Hindlimb muscle (tissue), 1 donor: ENCODE measurements around the gene PRR23A. TPM values are rescaled to one million over a fixed set of nuclear protein-coding genes. Genes with fewer than 3 reads are reported as not detected.
"Not testable (repeated sequence)": the region's sequence is repeated elsewhere in the genome, so short reads cannot be mapped to it uniquely, and the experiment has no call there.

Experiments used
- DNase-seq: peaks from one replicate; pipeline ENCODE4 v3.0.0-alpha.2; 2013
- polyA plus RNA-seq: library from polyadenylated mRNA; unstranded; fragments of 120-200 nt; gene quantifications from one replicate; pipeline ENCODE4 v1.2.1, GENCODE V29; 2013; ENCODE audit not compliant: insufficient read length

PRR23A gene
- polyA plus RNA-seq, result not detected

DNA sequence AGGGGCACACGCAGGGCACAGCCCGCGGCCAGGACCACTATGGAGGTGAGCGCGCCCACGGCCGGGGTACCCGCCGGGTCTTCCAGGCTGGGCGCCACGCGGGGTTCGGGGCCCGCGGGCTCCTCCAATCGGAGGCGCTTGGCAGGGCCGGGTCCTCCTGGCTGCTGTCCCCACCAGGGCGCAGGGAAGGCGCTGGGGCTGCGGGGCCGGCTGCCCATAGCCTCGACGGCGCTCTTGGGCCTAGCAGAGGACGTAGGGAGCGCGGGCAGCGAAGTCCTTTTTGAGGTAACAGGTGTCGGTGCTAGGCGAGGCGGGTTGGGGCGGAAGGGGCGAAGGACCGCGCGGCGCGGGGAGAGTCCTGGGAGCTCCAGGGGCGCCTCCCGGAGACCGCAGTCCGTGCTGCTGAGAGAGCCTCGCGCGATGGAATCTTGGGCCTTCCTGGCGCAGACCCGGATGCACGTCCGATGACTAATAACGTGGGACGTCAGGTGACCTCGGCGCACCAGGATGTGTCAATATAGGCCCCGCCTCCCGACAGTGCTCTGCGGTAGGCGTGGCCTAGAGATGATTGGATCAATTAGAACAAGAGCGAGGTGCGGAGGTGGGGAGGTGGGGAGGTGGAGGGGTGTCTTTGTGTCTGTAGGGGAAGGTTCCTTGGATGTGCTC is at the start of gene PRR23A:
TSS of gene PRR23A (minus strand) at position 218 of the 666 bp plus-strand sequence. CDS start at position 218, 0 bp downstream.
- no peak for DNase-seq

DNA sequence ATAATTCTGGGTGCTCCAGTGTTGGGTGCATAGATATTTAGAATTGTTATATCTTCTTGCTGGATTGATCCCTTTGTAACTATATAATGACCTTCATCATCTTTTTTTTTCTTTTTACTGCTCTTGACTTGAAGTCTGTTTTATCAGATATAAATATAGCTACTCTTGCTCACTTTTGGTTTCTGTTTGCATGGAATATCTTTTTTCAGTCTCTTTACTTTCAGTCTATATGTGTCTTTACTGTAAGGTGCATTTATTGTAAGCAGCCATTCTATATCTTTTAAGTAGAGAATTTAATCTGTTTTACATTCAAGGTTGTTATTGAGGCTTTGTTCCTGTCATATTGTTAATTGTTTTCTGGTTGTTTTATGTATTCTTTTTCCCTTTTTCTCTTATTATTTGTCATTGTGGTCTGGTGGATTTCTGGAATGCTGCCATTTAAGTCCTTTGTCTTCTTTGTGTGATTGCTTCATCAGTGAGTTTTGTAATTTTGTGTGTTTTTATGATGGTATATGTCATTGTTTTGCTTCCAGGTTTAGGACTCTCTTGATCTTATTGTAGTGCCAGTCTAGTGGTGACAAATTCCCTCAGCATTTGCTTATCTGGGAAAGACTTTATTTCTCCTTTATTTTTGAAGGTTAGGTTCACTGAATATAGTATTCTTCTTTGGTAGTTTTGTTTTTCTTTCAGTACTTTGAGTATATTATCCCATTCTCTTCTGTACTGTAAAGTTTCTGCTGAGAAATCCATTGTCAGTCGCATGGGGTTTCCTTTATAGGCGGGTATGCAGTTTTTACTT is 46.9 kb upstream of the PRR23A start:
- no peak for DNase-seq

- DNase-seq, result no peak
Measured at GRCh38 chr3:139044366-139045210, 38.5 kb upstream of the PRR23A start, which contains the start of gene PRR23C. PRR23C (minus strand) TSS chr3:139044892; CDS start chr3:139044620, 272 bp downstream.

DNA sequence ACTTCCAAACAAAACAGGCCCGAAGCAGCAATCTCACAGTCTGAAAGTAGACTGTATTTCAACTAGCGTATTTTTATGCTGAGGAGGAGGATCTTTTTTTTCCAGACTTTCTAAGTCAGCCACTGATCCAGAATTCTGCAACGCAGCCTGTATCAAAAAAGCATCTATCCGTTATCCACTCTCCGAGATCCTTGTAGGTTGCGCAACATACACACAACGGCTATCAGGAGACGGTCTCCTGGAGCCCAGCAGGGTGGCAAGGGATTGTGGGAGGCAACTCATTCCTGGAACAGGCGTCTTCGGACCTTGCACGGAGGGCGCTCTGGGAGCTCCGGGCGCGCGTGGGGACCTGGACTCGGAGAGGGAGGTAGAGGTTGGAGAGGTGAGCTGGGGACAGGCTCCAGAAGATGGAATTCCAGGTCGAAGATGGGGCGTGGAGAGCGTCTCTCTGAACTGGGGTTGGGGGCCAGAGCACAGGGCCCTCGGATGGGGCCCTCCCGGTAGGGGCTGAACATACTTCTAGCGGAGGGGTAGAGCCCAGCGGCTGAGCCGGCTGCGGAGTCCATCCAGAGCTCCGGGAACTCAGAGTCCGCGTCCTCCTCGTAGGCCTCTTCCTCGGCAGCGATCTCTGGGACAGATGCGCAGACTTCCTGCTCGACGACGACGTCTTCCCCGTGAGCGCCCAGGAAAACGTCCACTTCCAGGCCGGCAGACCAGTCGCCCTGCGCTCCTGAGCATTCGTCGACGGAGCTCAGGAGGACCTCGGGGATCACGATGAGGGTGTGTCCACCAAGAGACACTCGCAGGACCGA is 37.7 kb upstream of the PRR23A start:
- DNase-seq, result no peak

- DNase-seq, result no peak
Measured at GRCh38 chr3:139037478-139037877, 31.4 kb upstream of the PRR23A start.

DNA sequence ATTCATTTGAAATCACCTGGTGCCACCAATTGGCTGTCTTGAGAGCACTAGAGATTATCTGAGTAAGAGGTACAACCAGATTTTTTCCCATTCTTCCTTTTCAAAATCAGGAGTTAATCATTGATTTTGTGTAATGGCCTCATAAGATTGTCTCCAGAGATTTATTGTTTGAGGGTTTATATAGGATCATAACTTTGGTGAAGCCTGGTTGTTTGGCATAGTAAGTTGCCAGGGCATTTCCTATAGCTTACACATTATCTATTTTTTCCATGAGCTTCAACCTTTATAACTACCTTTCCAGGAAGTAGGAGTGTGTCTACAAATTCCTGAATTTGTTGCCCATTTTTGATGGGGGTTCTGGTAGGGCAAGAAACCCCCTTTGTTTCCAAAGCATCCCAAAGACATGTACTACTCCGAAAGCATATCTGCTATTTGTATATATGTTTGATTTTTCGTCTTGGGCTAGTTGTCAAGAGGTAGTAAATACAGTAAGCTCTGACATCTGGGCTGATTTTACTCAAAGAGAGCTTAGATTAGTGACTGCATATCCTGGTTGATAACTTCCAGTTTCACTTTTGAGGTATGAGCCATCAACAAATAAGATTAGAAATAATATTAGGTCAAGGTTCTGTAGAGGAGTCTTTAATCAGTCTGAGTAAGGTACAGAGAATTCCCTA is 26.4 kb upstream of the PRR23A start:
- DNase-seq, result no peak

GRCh38 chr3:139030576-139030975 is 24.5 kb upstream of the PRR23A start:
- DNase-seq, result not testable (repeated sequence)

DNA sequence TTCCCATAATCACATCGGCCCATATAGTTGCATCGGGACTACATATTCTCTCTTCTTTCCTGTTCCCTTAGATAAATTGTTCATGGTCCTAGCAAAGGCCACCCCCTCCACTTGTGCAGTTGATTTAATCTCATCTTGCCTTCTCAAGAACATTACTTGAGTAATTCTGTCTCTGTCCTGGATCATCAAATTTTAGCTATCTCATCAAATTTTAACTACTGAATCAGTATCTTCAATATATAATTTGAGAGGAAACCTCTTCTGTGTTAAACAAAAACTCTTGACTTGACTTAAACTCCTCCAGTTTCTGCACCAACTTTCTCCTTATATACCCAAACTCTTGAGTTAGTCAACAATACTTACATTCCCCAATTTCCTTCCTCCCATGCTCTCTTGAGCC is 18.9 kb upstream of the PRR23A start:
- DNase-seq, result no peak

DNA sequence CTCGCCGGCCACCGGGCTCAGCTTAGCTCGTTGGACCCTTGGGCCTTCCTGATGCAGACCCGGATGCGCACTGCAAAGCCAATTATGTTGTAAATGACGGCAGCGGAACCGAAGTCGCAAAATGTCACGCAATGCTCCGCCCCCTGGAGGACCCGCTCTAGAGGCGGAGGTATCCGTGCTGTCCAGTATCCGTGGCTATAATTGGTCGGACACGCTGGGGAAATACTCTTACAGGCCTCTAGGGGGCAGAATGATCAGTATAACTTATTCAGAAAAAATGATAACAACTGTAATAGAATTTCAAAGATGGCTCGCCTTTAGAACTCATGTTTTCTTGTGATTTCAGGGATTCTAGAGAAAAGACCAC is 14.8 kb upstream of the PRR23A start, which contains the start of gene PRR23B:
TSS of gene PRR23B (minus strand) at position 59 of the 367 bp plus-strand sequence. CDS start 265 bp downstream, outside the sequence.
- DNase-seq, result no peak

DNA sequence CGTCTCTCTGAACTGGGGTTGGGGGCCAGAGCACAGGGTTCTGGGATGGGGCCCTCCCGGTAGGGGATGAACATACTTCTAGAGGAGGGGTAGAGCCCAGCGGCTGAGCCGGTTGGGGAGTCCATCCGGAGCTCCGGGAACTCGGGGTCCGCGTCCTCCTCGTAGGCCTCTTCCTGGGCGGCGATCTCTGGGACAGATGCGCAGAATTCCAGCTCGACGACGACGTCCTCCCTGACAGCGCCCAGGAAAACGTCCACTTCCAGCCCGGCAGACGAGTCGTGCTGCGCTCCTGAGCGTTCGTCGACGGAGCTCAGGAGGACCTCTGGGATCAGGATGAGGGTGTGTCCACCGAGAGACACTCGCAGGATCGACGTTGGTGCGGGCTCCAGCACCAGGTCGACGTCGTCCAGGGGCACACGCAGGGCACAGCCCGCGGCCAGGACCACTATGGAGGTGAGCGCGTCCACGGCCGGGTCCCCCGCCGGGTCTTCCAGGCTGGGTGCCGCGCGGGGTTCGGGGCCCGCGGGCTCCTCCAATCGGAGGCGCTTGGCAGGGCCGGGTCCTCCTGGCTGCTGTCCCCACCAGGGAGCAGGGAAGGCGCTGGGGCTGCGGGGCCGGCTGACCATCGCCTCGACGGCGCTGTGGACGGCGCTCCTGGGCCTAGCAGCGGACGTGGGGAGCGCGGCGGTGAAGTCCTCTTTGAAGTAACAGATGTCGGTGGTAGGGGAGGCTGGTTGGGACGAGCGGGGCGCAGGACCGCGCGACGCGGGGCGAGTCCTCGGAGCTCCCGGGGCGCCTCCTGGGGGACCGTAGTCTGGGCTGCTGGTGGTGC is 14.2 kb upstream of the PRR23A start:
- DNase-seq, result no peak

- no peak for DNase-seq
Measured at GRCh38 chr3:139016430-139017048, 10.5 kb upstream of the PRR23A start.

DNA sequence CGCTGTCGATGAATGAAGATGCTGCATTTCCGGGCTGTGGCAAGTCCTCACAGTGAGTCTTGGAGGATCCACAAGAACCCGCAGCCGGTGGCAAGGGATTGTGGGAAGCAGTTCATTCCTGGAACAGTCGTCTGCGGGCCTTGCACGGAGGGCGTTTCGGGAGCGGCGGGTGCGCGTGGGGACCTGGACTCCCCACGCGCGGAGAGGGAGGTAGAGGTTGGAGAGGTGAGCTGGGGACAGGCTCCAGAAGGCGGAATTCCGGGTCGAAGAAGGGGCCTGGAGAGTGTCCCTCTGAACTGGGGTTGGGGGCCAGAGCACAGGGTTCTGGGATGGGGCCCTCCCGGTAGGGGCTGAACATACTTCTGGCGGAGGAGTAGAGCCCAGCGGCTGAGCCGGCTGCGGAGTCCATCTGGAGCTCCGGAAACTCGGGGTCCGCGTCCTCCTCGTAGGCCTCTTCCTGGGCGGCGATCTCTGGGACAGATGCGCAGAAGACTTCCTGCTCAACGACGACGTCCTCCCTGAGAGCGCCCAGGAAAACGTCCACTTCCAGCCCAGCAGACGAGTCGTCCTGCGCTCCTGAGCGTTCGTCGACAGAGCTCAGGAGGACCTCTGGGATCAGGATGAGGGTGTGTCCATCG is 593 bp downstream of the PRR23A start:
- no peak for DNase-seq

DNA sequence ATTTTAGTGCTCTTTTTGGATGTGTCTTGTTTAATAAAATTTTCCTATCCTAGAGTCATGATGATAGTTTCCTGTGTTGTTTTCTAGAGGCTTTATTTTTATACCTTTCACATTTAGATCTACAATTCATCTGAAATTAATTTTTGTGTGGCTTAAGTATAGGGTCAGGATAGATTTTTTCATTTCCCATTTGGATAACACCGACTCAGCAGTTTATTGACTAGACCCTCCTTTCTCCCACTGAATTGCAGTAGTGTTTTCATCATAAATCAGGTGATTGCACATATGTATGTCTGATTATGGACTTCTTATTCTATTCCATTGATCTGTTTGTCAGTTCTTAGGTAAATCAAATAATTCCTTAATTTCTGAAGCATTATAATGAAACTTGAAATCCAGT is 10.4 kb downstream of the PRR23A start:
- DNase-seq, result no peak

DNA sequence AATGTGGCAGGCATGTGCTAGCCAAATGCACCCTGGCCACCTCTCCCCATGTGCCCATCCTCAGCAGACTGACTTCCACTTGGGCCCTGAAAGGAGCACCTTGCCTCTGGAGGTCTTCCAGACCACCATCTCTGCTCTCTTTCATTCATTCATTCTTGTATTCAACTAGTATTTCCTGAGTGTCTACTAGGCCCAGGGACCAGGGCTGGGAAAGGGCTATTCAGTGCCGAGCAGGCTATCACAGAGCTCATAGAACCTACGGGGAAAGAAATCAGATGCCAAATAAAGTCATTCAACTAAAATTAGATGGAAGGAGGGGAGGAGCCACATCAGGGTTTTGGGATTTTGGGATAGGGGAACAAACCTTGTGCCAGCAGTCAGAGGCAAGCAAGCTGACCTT is 18.9 kb downstream of the PRR23A start:
- no peak for DNase-seq

DNA sequence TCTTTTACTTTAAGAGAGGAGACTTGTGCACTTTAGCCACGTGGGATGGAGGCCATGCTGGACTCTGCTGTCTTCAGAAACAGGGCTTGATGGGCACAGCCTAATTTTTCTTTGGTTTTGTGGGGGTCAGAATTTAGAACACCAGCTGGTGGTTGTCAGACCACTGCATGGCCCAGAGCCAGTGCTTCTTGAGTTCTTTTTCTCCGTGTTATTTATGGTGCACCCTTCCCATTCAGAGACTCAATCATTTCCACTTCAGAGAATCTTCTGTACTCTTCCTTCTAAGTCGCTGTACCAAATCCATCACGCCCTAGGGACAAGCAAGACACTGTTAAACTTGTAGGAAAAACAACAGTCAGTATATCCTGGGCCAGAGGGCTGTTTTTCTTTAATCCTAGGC is 20.1 kb downstream of the PRR23A start:
- no peak for DNase-seq

GRCh38 chr3:138984816-138985215 is 21.3 kb downstream of the PRR23A start:
- DNase-seq, result no peak

DNA sequence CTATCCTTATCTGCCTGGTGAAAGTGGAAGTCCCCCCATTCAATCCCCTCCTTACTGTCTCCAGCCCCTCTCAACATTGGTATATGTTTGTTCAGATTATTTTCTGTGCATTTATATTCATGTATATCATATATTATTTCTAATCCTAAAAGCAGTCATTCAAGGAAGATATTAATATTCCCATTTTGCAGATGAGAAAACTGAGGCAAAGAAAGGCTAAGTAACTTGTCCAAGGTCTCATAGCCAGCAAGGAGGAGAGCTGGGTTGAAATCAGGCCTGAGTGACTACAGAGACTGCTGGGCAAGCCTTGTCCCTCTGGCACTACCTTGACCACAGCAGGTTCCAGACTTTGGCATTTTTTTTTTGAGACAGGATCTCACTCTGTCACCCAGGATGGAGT is 30.0 kb downstream of the PRR23A start:
- no peak for DNase-seq

DNA sequence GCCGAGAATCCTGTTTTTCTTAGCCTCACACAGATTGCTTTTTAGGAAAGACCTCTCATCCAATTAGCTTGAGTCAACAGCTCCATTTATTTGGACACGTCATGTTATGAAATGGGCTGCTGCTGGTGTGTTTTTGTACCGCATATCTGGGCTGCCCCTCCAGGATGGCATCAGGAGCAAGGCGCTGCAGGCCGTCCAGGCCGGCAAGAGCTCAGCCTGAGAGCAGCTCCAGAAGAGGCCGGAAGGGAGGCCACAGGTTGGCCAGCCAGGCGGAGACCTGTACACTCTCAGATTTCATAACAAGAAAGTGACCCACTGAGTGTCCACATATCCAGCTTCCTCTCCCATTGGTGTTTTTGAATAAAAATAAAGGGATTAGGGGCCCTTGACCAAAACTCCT is 30.7 kb downstream of the PRR23A start:
- no peak for DNase-seq

- DNase-seq, result no peak
Measured at GRCh38 chr3:138974462-138974861, 31.6 kb downstream of the PRR23A start.

DNA sequence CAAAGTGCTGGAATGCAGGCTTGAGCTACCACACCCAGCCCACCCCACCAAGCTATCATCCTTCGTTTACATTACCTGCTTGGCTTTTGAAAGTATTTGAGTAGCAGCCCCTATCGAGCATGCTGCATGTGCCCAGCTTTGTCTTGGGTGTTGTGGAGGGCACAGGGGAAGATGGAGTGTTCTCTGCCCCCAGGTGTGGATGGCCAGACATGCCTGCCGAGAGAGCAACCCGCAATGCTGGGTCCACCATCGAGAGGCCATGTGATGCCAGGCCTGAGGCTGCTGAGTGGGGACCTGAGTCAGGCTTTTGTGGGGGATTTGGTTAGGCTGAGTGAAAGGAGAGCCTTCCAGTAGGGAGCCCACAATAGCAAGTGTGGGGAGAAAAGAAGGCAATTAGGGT is 33.1 kb downstream of the PRR23A start:
- DNase-seq, result no peak
